H9 (cell line): ENCODE results near the gene NYAP2. TPM values are rescaled to one million over a fixed set of nuclear protein-coding genes. Genes with fewer than 3 reads are reported as not detected.

Source experiments
- DNase-seq: peaks from one replicate; pipeline ENCODE4 v3.0.0-alpha.2; 2017
- H2AFZ ChIP-seq: one replicate; pipeline ENCODE4 v1.6.1; 2013; ENCODE audit warnings: mild to moderate bottlenecking, low read length, control low read depth, moderate library complexity
- H2AK5ac ChIP-seq: 2 replicates; pipeline ENCODE4 v1.6.1; 2013; ENCODE audit warnings: low read length, control low read depth, mixed read lengths; ENCODE audit not compliant: insufficient read length
- H2BK120ac ChIP-seq: one replicate; pipeline ENCODE4 v1.6.1; 2013; ENCODE audit warnings: low read depth, mild to moderate bottlenecking, low read length, control low read depth, inconsistent platforms; ENCODE audit not compliant: poor library complexity, severe bottlenecking
- H2BK12ac ChIP-seq: 2 replicates; pipeline ENCODE4 v1.6.1; 2013; ENCODE audit warnings: low read length, control low read depth, mixed read lengths, low read depth; ENCODE audit not compliant: insufficient read length
- H2BK15ac ChIP-seq: 2 replicates; pipeline ENCODE4 v1.6.1; 2013; ENCODE audit warnings: low read depth, low read length, control low read depth
- H2BK20ac ChIP-seq: one replicate; pipeline ENCODE4 v1.6.1; 2013; ENCODE audit warnings: low read depth, mild to moderate bottlenecking, low read length, control low read depth, inconsistent platforms; ENCODE audit not compliant: poor library complexity, severe bottlenecking
- H2BK5ac ChIP-seq: 2 replicates; pipeline ENCODE4 v1.6.1; 2013; ENCODE audit warnings: low read length, control low read depth, mixed read lengths; ENCODE audit not compliant: insufficient read length
- H3K14ac ChIP-seq: 2 replicates; pipeline ENCODE4 v1.6.1; 2013; ENCODE audit warnings: low read length, control low read depth; ENCODE audit not compliant: insufficient read depth
- H3K18ac ChIP-seq: 2 replicates; pipeline ENCODE4 v1.6.1; 2013; ENCODE audit warnings: low read depth, mild to moderate bottlenecking, mixed read lengths, low read length, control low read depth; ENCODE audit not compliant: insufficient read length
- H3K23ac ChIP-seq: 2 replicates; pipeline ENCODE4 v1.6.1; 2013; ENCODE audit warnings: low read length, control low read depth, mixed read lengths, low read depth; ENCODE audit not compliant: insufficient read length
- H3K23me2 ChIP-seq: 2 replicates; pipeline ENCODE4 v1.6.1; 2013; ENCODE audit warnings: low read depth, mild to moderate bottlenecking, mixed read lengths, low read length, control low read depth; ENCODE audit not compliant: insufficient read length, poor library complexity, severe bottlenecking
- H3K27ac ChIP-seq: 2 replicates; pipeline ENCODE4 v1.5.1; 2013; ENCODE audit warnings: low read length, control low read depth, mixed read lengths, low read depth; ENCODE audit not compliant: insufficient read length
- H3K27me3 ChIP-seq: 2 replicates; pipeline ENCODE4 v1.6.1; 2013; ENCODE audit warnings: low read length, control low read depth, inconsistent platforms; ENCODE audit not compliant: insufficient read depth
- H3K4ac ChIP-seq: 2 replicates; pipeline ENCODE4 v1.6.1; 2013; ENCODE audit warnings: low read depth, mild to moderate bottlenecking, control low read depth, inconsistent platforms, low read length, moderate library complexity
- H3K4me1 ChIP-seq: 2 replicates; pipeline ENCODE4 v1.6.1; 2013; ENCODE audit warnings: low read length, control low read depth, inconsistent platforms; ENCODE audit not compliant: insufficient read depth
- H3K4me2 ChIP-seq: 2 replicates; pipeline ENCODE4 v1.6.1; 2013; ENCODE audit warnings: low read length, control low read depth, mixed read lengths; ENCODE audit not compliant: insufficient read length, insufficient read depth
- H3K56ac ChIP-seq: 2 replicates; pipeline ENCODE4 v1.6.1; 2013; ENCODE audit warnings: low read depth, mild to moderate bottlenecking, mixed read lengths, low read length, control low read depth; ENCODE audit not compliant: insufficient read length
- H3K79me1 ChIP-seq: 2 replicates; pipeline ENCODE4 v1.6.1; 2013; ENCODE audit warnings: low read depth, mild to moderate bottlenecking, moderate library complexity, low read length, control low read depth, inconsistent platforms; ENCODE audit not compliant: insufficient read depth, poor library complexity, severe bottlenecking
- H3K79me2 ChIP-seq: 2 replicates; pipeline ENCODE4 v1.6.1; 2013; ENCODE audit warnings: low read length, control low read depth, inconsistent platforms; ENCODE audit not compliant: insufficient read depth
- H3K9ac ChIP-seq: 2 replicates; pipeline ENCODE4 v1.6.1; 2013; ENCODE audit warnings: low read length, control low read depth, mixed read lengths; ENCODE audit not compliant: insufficient read length; ENCODE audit errors: extremely low read depth
- H3K9me3 ChIP-seq: one replicate; pipeline ENCODE4 v1.6.1; 2013; ENCODE audit warnings: low read depth, low read length, inconsistent platforms; ENCODE audit not compliant: control insufficient read depth
- H3T11ph ChIP-seq: one replicate; pipeline ENCODE4 v1.6.1; 2013; ENCODE audit warnings: mild to moderate bottlenecking, low read length, control low read depth, inconsistent platforms
- H4K20me1 ChIP-seq: one replicate; pipeline ENCODE4 v1.6.1; 2013; ENCODE audit not compliant: control insufficient read depth, insufficient read length, insufficient read depth
- H4K5ac ChIP-seq: 2 replicates; pipeline ENCODE4 v1.6.1; 2013; ENCODE audit warnings: low read depth, mild to moderate bottlenecking, mixed read lengths, low read length, control low read depth; ENCODE audit not compliant: insufficient read length
- H4K8ac ChIP-seq: replicated peaks from 2 replicates; pipeline ENCODE4 v1.6.1; 2013; ENCODE audit warnings: low read length, control low read depth, mixed read lengths, low read depth; ENCODE audit not compliant: insufficient read length
- H4K91ac ChIP-seq: 2 replicates; pipeline ENCODE4 v1.6.1; 2013; ENCODE audit warnings: low read depth, mild to moderate bottlenecking, moderate library complexity, mixed read lengths, low read length, control low read depth; ENCODE audit not compliant: insufficient read length
- H3K27ac Mint-ChIP-seq, 3 experiments: 2 replicates in 2 of 3; 3 replicates in 1 of 3; pipeline ENCODE4 v1.8.0; 2020 to 2021; ENCODE audit warnings: mixed read lengths in 3 of 3, mild to moderate bottlenecking in 1 of 3, moderate library complexity in 1 of 3
- H3K27me3 Mint-ChIP-seq: 2 replicates; pipeline ENCODE4 v1.8.0; 2021; ENCODE audit warnings: low read depth, mild to moderate bottlenecking, moderate library complexity, mixed read lengths
- H3K36me3 Mint-ChIP-seq, 3 experiments: 2 replicates in 2 of 3; 3 replicates in 1 of 3; pipeline ENCODE4 v1.8.0; 2020 to 2021; ENCODE audit warnings: low read depth in 3 of 3, mixed read lengths in 3 of 3; ENCODE audit not compliant: insufficient read depth in 1 of 3
- H3K4me1 Mint-ChIP-seq, 2 experiments: 2 replicates each; pipeline ENCODE4 v1.8.0; 2020; ENCODE audit warnings: mixed read lengths in 2 of 2
- H3K4me3 Mint-ChIP-seq, 2 experiments: 2 replicates in 1 of 2; 3 replicates in 1 of 2; pipeline ENCODE4 v1.8.0; 2020 to 2021; ENCODE audit warnings: mild to moderate bottlenecking in 2 of 2, mixed read lengths in 2 of 2, moderate library complexity in 1 of 2
- H3K9me3 Mint-ChIP-seq, 2 experiments: 2 replicates in 1 of 2; 3 replicates in 1 of 2; pipeline ENCODE4 v1.8.0; 2020; ENCODE audit warnings: mild to moderate bottlenecking in 2 of 2, mixed read lengths in 2 of 2, moderate library complexity in 1 of 2
- CTCF ChIP-seq: fragments of 200-600 bp; sonication (generic); conservative IDR thresholded peaks from 3 replicates; pipeline ENCODE4 v1.8.0; 2021; ENCODE audit warnings: antibody characterized with exemption, mild to moderate bottlenecking
- WGBS: extraction: QIAGEN DNeasy Blood & Tissue Kit; methylation state at CpG from one replicate; pipeline ENCODE4 v1.1.7; 2013; ENCODE audit warnings: missing lambda C conversion rate, low lambda C conversion rate, mixed read lengths; ENCODE audit not compliant: insufficient read length; ENCODE audit errors: extremely low coverage; 5-methylcytosine and 5-hydroxymethylcytosine counted together
- total RNA-seq: library from RNA; stranded (reverse); gene quantifications from 2 replicates; pipeline ENCODE4 v1.2.1, GENCODE V29; 2021

Gene NYAP2
- total RNA-seq, 1 experiment from 2014 or later, result not detected

GRCh38 chr2:225512469-225512868 is 113.0 kb downstream of the NYAP2 start:
- no peaks in the 10 kb centered on the region for H3K36me3 Mint-ChIP-seq
- H4K8ac ChIP-seq, result no peak overlapping the region
- no peak overlapping the region for H3K23ac ChIP-seq
- no peak overlapping the region for H2AK5ac ChIP-seq
- no peak overlapping the region for H3K9ac ChIP-seq
- WGBS, result no CpG with 5 or more reads among the region's 1 CpG
- H2BK20ac ChIP-seq, result no peak overlapping the region
- no peak overlapping the region for H3K18ac ChIP-seq
- H3K27ac Mint-ChIP-seq, result peak overlapping the region in 1 of 3 experiments; percentile 53; a peak in 1 of 7 replicates
- H3K27me3 ChIP-seq, result no peaks in the 10 kb centered on the region
- H3K56ac ChIP-seq, result no peak overlapping the region
- no peak overlapping the region for H2BK120ac ChIP-seq
- no peak for DNase-seq
- no peaks in the 10 kb centered on the region for H3K9me3 ChIP-seq
- no peak overlapping the region for H4K91ac ChIP-seq
- H3K4me3 Mint-ChIP-seq, result no peak overlapping the region
- no peaks in the 10 kb centered on the region for H3K79me1 ChIP-seq
- no peaks in the 10 kb centered on the region for H3K79me2 ChIP-seq
- no peak overlapping the region for H3K4ac ChIP-seq
- no peak overlapping the region for H4K5ac ChIP-seq
- H4K20me1 ChIP-seq, result no peaks in the 10 kb centered on the region
- H2BK15ac ChIP-seq, result no peak overlapping the region
- H2BK12ac ChIP-seq, result no peak overlapping the region
- H3K4me2 ChIP-seq, result no peak overlapping the region
- no peaks in the 10 kb centered on the region for H3K27me3 Mint-ChIP-seq
- H2AFZ ChIP-seq, result no peak overlapping the region
- H3K9me3 Mint-ChIP-seq, result no peaks in the 10 kb centered on the region
- H3K4me1 ChIP-seq, result peaks cover 2% of the 10 kb centered on the region; the same call in 1 of the 2 replicates
- no peak overlapping the region for H3T11ph ChIP-seq
- peaks cover 0 to 4% of the 10 kb centered on the region in 2 experiments; a peak in 2 of 4 replicates for H3K4me1 Mint-ChIP-seq
- H3K14ac ChIP-seq, result no peak overlapping the region
- no peak overlapping the region for H3K27ac ChIP-seq
- no peaks in the 10 kb centered on the region for H3K23me2 ChIP-seq
- no peak overlapping the region for H2BK5ac ChIP-seq
- TF ChIP-seq CTCF, result no peak
